CD4-positive, CD25-positive, alpha-beta regulatory T cell (primary cell): ENCODE results near the gene IGFLR1. TPM values are rescaled to one million over a fixed set of nuclear protein-coding genes. Genes with fewer than 3 reads are reported as not detected.

Source experiments
- ATAC-seq, 2 donors: fragments of 150-1000 bp; cut with Tn5 transposase; one replicate each; pipeline ENCODE4 v1.10.0; 2021; ENCODE audit warnings: low read depth in 2 of 2, moderate number of reproducible peaks in 2 of 2, moderate library complexity in 1 of 2
- DNase-seq, 3 donors: peaks; one replicate each; pipeline versions ENCODE4 v3.0.0 to v3.0.0-alpha.2; 2012 to 2022; ENCODE audit warnings: mixed read lengths in 1 of 3
- H3K27ac ChIP-seq: one replicate; pipeline ENCODE4 v1.7.0; 2013; ENCODE audit warnings: mild to moderate bottlenecking, low read length; ENCODE audit not compliant: insufficient read depth, poor library complexity, severe bottlenecking
- H3K27me3 ChIP-seq: one replicate; pipeline ENCODE4 v1.7.0; 2013; ENCODE audit warnings: low read length; ENCODE audit not compliant: control insufficient read depth, insufficient read depth
- H3K36me3 ChIP-seq: one replicate; pipeline ENCODE4 v1.7.0; 2013; ENCODE audit warnings: mild to moderate bottlenecking, low read length, moderate library complexity; ENCODE audit not compliant: control insufficient read depth, insufficient read depth
- H3K4me1 ChIP-seq: 2 replicates; pipeline ENCODE4 v1.7.0; 2013; ENCODE audit warnings: mild to moderate bottlenecking, low read length; ENCODE audit not compliant: insufficient read depth, control insufficient read depth, poor library complexity, severe bottlenecking
- H3K4me3 ChIP-seq: one replicate; pipeline ENCODE4 v1.7.0; 2013; ENCODE audit warnings: low read depth, mild to moderate bottlenecking, low read length, moderate library complexity
- H3K9me3 ChIP-seq, 2 experiments: 1 replicate in 1 of 2; 2 replicates in 1 of 2; pipeline ENCODE4 v1.7.0; 2013; ENCODE audit warnings: low read length in 2 of 2, mild to moderate bottlenecking in 1 of 2, moderate library complexity in 1 of 2; ENCODE audit not compliant: control insufficient read depth in 2 of 2
- H3K27ac Mint-ChIP-seq, 3 donors: one replicate each; pipeline ENCODE4 v1.8.0; 2020 to 2022; ENCODE audit warnings: mild to moderate bottlenecking in 3 of 3, mixed read lengths in 3 of 3, moderate library complexity in 2 of 3
- H3K27me3 Mint-ChIP-seq: one replicate; pipeline ENCODE4 v1.8.0; 2022; ENCODE audit warnings: mild to moderate bottlenecking, mixed read lengths
- H3K36me3 Mint-ChIP-seq: one replicate; pipeline ENCODE4 v1.8.0; 2020; ENCODE audit warnings: mixed read lengths
- H3K4me1 Mint-ChIP-seq, 4 donors: one replicate each; pipeline ENCODE4 v1.8.0; 2020 to 2022; ENCODE audit warnings: mixed read lengths in 4 of 4, mild to moderate bottlenecking in 1 of 4
- H3K4me3 Mint-ChIP-seq, 4 donors: one replicate each; pipeline ENCODE4 v1.8.0; 2020 to 2022; ENCODE audit warnings: mild to moderate bottlenecking in 4 of 4, mixed read lengths in 4 of 4, moderate library complexity in 3 of 4
- H3K9me3 Mint-ChIP-seq, 7 donors: one replicate each; pipeline ENCODE4 v1.8.0; 2020 to 2022; ENCODE audit warnings: mixed read lengths in 7 of 7, mild to moderate bottlenecking in 3 of 7, moderate library complexity in 2 of 7
- polyA plus RNA-seq, 4 donors: library from polyadenylated mRNA; unstranded; fragments of 300-500 nt; fragmentation: Illumina TruSeq; gene quantifications; one replicate each; pipeline ENCODE4 v1.2.3, GENCODE V29; 2021
- total RNA-seq: library from RNA; stranded (reverse); gene quantifications from one replicate; pipeline ENCODE4 v1.2.3, GENCODE V29; 2022

IGFLR1 gene
- total and polyA plus RNA-seq, 5 donors from 2014 or later = 80.5 to 151 (median 114) TPM

GRCh38 chr19:35708391-35708790 is 33.9 kb downstream of the IGFLR1 start:
- Mint-ChIP-seq H3K36me3 (no peaks in the 10 kb centered on the region), H3K27me3 (no peaks in the 10 kb centered on the region), H3K4me1 (peaks cover 15 to 35% (median 25%) of the 10 kb centered on the region in 4 donors), H3K27ac (no peak overlapping the region), H3K9me3 (no peaks in the 10 kb centered on the region), H3K4me3 (no peak overlapping the region)
- no peaks in the 10 kb centered on the region for H3K9me3 ChIP-seq
- H3K4me1 ChIP-seq = peaks cover 34% of the 10 kb centered on the region
- H3K36me3 ChIP-seq = no peaks in the 10 kb centered on the region
- ATAC-seq (no peak), DNase-seq (no peak)
- no peak overlapping the region for H3K27ac ChIP-seq
- no peaks in the 10 kb centered on the region for H3K27me3 ChIP-seq
- no peak overlapping the region for H3K4me3 ChIP-seq

- no peaks in the 10 kb centered on the region for H3K27me3 ChIP-seq
- H3K4me3 ChIP-seq = no peak within 1 kb of the TSS
- DNase-seq (peak in 1 of 3 donors; percentile 20), ATAC-seq (no peak)
- no peaks in the 10 kb centered on the region for H3K9me3 Mint-ChIP-seq
- no peaks in the 10 kb centered on the region for H3K36me3 Mint-ChIP-seq
- peaks cover 3 to 10% (median 6%) of the 10 kb centered on the region in 4 donors for H3K4me1 Mint-ChIP-seq
- H3K9me3 ChIP-seq = no peaks in the 10 kb centered on the region
- H3K4me3 Mint-ChIP-seq = peak within 1 kb of the TSS in 1 of 4 donors; percentile 41
- H3K27me3 Mint-ChIP-seq = peaks cover 4% of the 10 kb centered on the region
- H3K36me3 ChIP-seq = no peaks in the 10 kb centered on the region
- H3K4me1 ChIP-seq = peaks cover 12% of the 10 kb centered on the region
- no peak within 1 kb of the TSS for H3K27ac ChIP-seq
- no peak within 1 kb of the TSS for H3K27ac Mint-ChIP-seq
These were observed 38.0 kb downstream of the IGFLR1 start, which contains the start of gene ZBTB32 for GRCh38 chr19:35704218-35704617. ZBTB32 (plus strand) TSS chr19:35704558; CDS start chr19:35714627, 10,069 bp downstream.

- ATAC-seq (no peak), DNase-seq (no peak)
- H3K36me3 ChIP-seq = no peaks in the 10 kb centered on the region
- no peaks in the 10 kb centered on the region for H3K36me3 Mint-ChIP-seq
- H3K27me3 ChIP-seq = no peaks in the 10 kb centered on the region
- H3K4me3 ChIP-seq = no peak overlapping the region
- peaks cover 3 to 8% (median 6%) of the 10 kb centered on the region in 4 donors for H3K4me1 Mint-ChIP-seq
- peak overlapping the region in 2 of 4 donors; percentile 98 for H3K4me3 Mint-ChIP-seq
- no peak overlapping the region for H3K27ac Mint-ChIP-seq
- H3K4me1 ChIP-seq = peaks cover 12% of the 10 kb centered on the region
- H3K9me3 Mint-ChIP-seq = no peaks in the 10 kb centered on the region
- no peak overlapping the region for H3K27ac ChIP-seq
- peaks cover 4% of the 10 kb centered on the region for H3K27me3 Mint-ChIP-seq
- no peaks in the 10 kb centered on the region for H3K9me3 ChIP-seq
These were observed 38.9 kb downstream of the IGFLR1 start for GRCh38 chr19:35703343-35703742.

- peaks cover 3 to 8% (median 6%) of the 10 kb centered on the region in 4 donors for H3K4me1 Mint-ChIP-seq
- Histone ChIP-seq H3K27ac (peak overlapping the region; percentile 73), H3K36me3 (no peaks in the 10 kb centered on the region), H3K4me3 (peak overlapping the region; percentile 67), H3K4me1 (peaks cover 12% of the 10 kb centered on the region), H3K27me3 (no peaks in the 10 kb centered on the region), H3K9me3 (no peaks in the 10 kb centered on the region)
- peaks cover 4% of the 10 kb centered on the region for H3K27me3 Mint-ChIP-seq
- DNase-seq (peak; percentile 93 to 99 (median 93)), ATAC-seq (peak; percentile 100)
- H3K9me3 Mint-ChIP-seq = no peaks in the 10 kb centered on the region
- H3K27ac Mint-ChIP-seq = peak overlapping the region; percentile 92 to 99 (median 98)
- H3K4me3 Mint-ChIP-seq = peak overlapping the region; percentile 85 to 98 (median 96)
- H3K36me3 Mint-ChIP-seq = no peaks in the 10 kb centered on the region
These were observed 39.8 kb downstream of the IGFLR1 start for GRCh38 chr19:35702223-35703012.

GRCh38 chr19:35696835-35697234 is 45.4 kb downstream of the IGFLR1 start:
- Histone ChIP-seq H3K4me3 (no peak overlapping the region), H3K27ac (no peak overlapping the region), H3K27me3 (no peaks in the 10 kb centered on the region), H3K36me3 (no peaks in the 10 kb centered on the region), H3K9me3 (no peaks in the 10 kb centered on the region), H3K4me1 (peaks cover 1% of the 10 kb centered on the region)
- Mint-ChIP-seq H3K27me3 (no peaks in the 10 kb centered on the region), H3K4me3 (peak overlapping the region in 1 of 4 donors; percentile 29), H3K9me3 (no peaks in the 10 kb centered on the region), H3K4me1 (peaks cover 0 to 2% (median 0%) of the 10 kb centered on the region in 4 donors), H3K36me3 (no peaks in the 10 kb centered on the region), H3K27ac (no peak overlapping the region)
- DNase-seq (peak in 1 of 3 donors; percentile 54), ATAC-seq (no peak)

- DNase-seq = no peak
- H3K36me3 ChIP-seq = no peaks in the 10 kb centered on the region
- Mint-ChIP-seq H3K4me1 (peaks cover 0 to 2% (median 0%) of the 10 kb centered on the region in 4 donors), H3K27me3 (no peaks in the 10 kb centered on the region), H3K4me3 (no peak overlapping the region), H3K27ac (peak overlapping the region in 1 of 3 donors; percentile 9), H3K9me3 (no peaks in the 10 kb centered on the region), H3K36me3 (no peaks in the 10 kb centered on the region)
- no peaks in the 10 kb centered on the region for H3K27me3 ChIP-seq
- no peak overlapping the region for H3K27ac ChIP-seq
- no peak for ATAC-seq
- no peaks in the 10 kb centered on the region for H3K9me3 ChIP-seq
- no peak overlapping the region for H3K4me3 ChIP-seq
- H3K4me1 ChIP-seq = no peaks in the 10 kb centered on the region
These were observed 46.3 kb downstream of the IGFLR1 start for GRCh38 chr19:35695895-35696422.

- no peaks in the 10 kb centered on the region for H3K27me3 Mint-ChIP-seq
- no peaks in the 10 kb centered on the region for H3K4me1 Mint-ChIP-seq
- no peaks in the 10 kb centered on the region for H3K36me3 Mint-ChIP-seq
- Histone ChIP-seq H3K27ac (peak overlapping the region; percentile 55), H3K36me3 (no peaks in the 10 kb centered on the region), H3K27me3 (no peaks in the 10 kb centered on the region), H3K4me3 (no peak overlapping the region), H3K4me1 (no peaks in the 10 kb centered on the region), H3K9me3 (no peaks in the 10 kb centered on the region)
- no peak overlapping the region for H3K4me3 Mint-ChIP-seq
- no peaks in the 10 kb centered on the region for H3K9me3 Mint-ChIP-seq
- H3K27ac Mint-ChIP-seq = peak overlapping the region in 2 of 3 donors; percentile 15 to 45
- DNase-seq (peak; percentile 83 to 92 (median 90)), ATAC-seq (peak; percentile 100)
These were observed 48.2 kb downstream of the IGFLR1 start for GRCh38 chr19:35693835-35694599.
